IMR-90 (cell line): ENCODE results near the gene CCDC71. TPM values are rescaled to one million over a fixed set of nuclear protein-coding genes. Genes with fewer than 3 reads are reported as not detected.

Experiments used
- ATAC-seq: fragments of 200-7000 bp; cut with Tn5 transposase; 2 replicates; pipeline ENCODE4 v1.9.1; 2020; ENCODE audit warnings: low read depth, mild to moderate bottlenecking, moderate library complexity
- BruUV-seq: library from RNA; stranded (reverse); fragments of 400-500 nt; replicated peaks from 2 replicates; lab custom pipeline; 2021; lab: Mats Ljungman, UMichigan
- CTCF ChIA-PET: fragments of 300-600 bp; formaldehyde crosslinking; extraction: SDS; loops from one replicate; lab custom pipeline; 2021; ENCODE audit warnings: antibody characterized with exemption; lab: Yijun Ruan, JAX
- POLR2A ChIA-PET: fragments of 300-600 bp; sonication (Branson Sonifier 250); formaldehyde crosslinking; loops from one replicate; lab custom pipeline; 2022; ENCODE audit warnings: antibody characterized with exemption; ENCODE audit not compliant: unreplicated experiment; lab: Charles Lee
- DNase-seq: peaks from one replicate; pipeline ENCODE4 v3.0.0; 2013
- H2AFZ ChIP-seq: replicated peaks from 2 replicates; pipeline ENCODE3; 2013; ENCODE audit warnings: low read length, mild to moderate bottlenecking; ENCODE audit not compliant: poor library complexity
- H2AK5ac ChIP-seq: 2 replicates; pipeline ENCODE4 v1.6.1; 2013; ENCODE audit warnings: low read depth, low read length, inconsistent platforms
- H2AK9ac ChIP-seq: replicated peaks from 2 replicates; pipeline ENCODE3; 2013; ENCODE audit warnings: mild to moderate bottlenecking, low read depth, low read length, moderate library complexity; ENCODE audit not compliant: poor library complexity
- H2BK120ac ChIP-seq: 2 replicates; pipeline ENCODE4 v1.6.1; 2013; ENCODE audit warnings: low read depth, low read length, inconsistent platforms
- H2BK15ac ChIP-seq: 3 replicates; pipeline ENCODE4 v1.6.1; 2013; ENCODE audit warnings: low read depth, low read length, inconsistent platforms
- H2BK20ac ChIP-seq: 2 replicates; pipeline ENCODE4 v1.6.1; 2013; ENCODE audit warnings: low read depth, mild to moderate bottlenecking, inconsistent platforms, low read length, moderate library complexity
- H2BK5ac ChIP-seq: 2 replicates; pipeline ENCODE4 v1.6.1; 2013; ENCODE audit warnings: mild to moderate bottlenecking, low read depth, low read length, inconsistent platforms; ENCODE audit not compliant: poor library complexity, severe bottlenecking
- H3K14ac ChIP-seq: replicated peaks from 2 replicates; pipeline ENCODE4 v1.6.1; 2013; ENCODE audit warnings: low read depth, low read length, inconsistent platforms
- H3K18ac ChIP-seq: 2 replicates; pipeline ENCODE4 v1.6.1; 2013; ENCODE audit warnings: low read depth, low read length, control low read depth
- H3K23ac ChIP-seq: 2 replicates; pipeline ENCODE4 v1.6.1; 2013; ENCODE audit warnings: low read depth, low read length, inconsistent platforms
- H3K27ac ChIP-seq: 2 replicates; pipeline ENCODE4 v1.5.1; 2013; ENCODE audit warnings: mild to moderate bottlenecking, control low read depth, low read length; ENCODE audit not compliant: insufficient read depth
- H3K27me3 ChIP-seq: 2 replicates; pipeline ENCODE4 v1.6.1; 2013; ENCODE audit warnings: low read length; ENCODE audit not compliant: control insufficient read depth, insufficient read depth
- H3K36me3 ChIP-seq: 2 replicates; pipeline ENCODE4 v1.6.1; 2013; ENCODE audit warnings: low read length, mixed read lengths; ENCODE audit not compliant: control insufficient read depth, insufficient read depth
- H3K4ac ChIP-seq: 2 replicates; pipeline ENCODE4 v1.6.1; 2013; ENCODE audit warnings: low read depth, low read length, inconsistent platforms
- H3K4me1 ChIP-seq: 2 replicates; pipeline ENCODE4 v1.6.1; 2013; ENCODE audit warnings: low read length, mixed read lengths; ENCODE audit not compliant: control insufficient read depth, insufficient read depth
- H3K4me2 ChIP-seq: 2 replicates; pipeline ENCODE4 v1.6.1; 2013; ENCODE audit warnings: low read depth, mild to moderate bottlenecking, control low read depth, low read length, moderate library complexity
- H3K4me3 ChIP-seq: 2 replicates; pipeline ENCODE4 v1.5.1; 2013; ENCODE audit warnings: low read depth, mild to moderate bottlenecking, control low read depth, low read length, moderate library complexity; ENCODE audit not compliant: insufficient read depth
- H3K56ac ChIP-seq: 2 replicates; pipeline ENCODE4 v1.6.1; 2013; ENCODE audit warnings: low read length, inconsistent platforms; ENCODE audit not compliant: insufficient read depth; ENCODE audit errors: extremely low read depth
- H3K79me1 ChIP-seq, 2 experiments: 2 replicates each; pipeline ENCODE4 v1.6.1; 2013; ENCODE audit warnings: low read length in 2 of 2, inconsistent platforms in 1 of 2, low read depth in 1 of 2
- H3K9ac ChIP-seq: 2 replicates; pipeline ENCODE4 v1.6.1; 2013; ENCODE audit warnings: low read depth, low read length, control low read depth
- H3K9me1 ChIP-seq: 2 replicates; pipeline ENCODE4 v1.6.1; 2013; ENCODE audit warnings: low read length, inconsistent platforms; ENCODE audit not compliant: insufficient read depth
- H3K9me3 ChIP-seq: 2 replicates; pipeline ENCODE4 v1.6.1; 2013; ENCODE audit warnings: low read length; ENCODE audit not compliant: control insufficient read depth, insufficient read depth
- H4K20me1 ChIP-seq: 2 replicates; pipeline ENCODE4 v1.6.1; 2013; ENCODE audit warnings: low read length, inconsistent platforms; ENCODE audit not compliant: insufficient read depth
- H4K5ac ChIP-seq: 2 replicates; pipeline ENCODE4 v1.6.1; 2013; ENCODE audit warnings: mild to moderate bottlenecking, low read depth, low read length, control low read depth
- H4K8ac ChIP-seq, 2 experiments: 2 replicates each; pipeline ENCODE4 v1.6.1; 2013; ENCODE audit warnings: low read depth in 2 of 2, low read length in 2 of 2, control low read depth in 1 of 2, inconsistent platforms in 1 of 2
- H4K91ac ChIP-seq: 2 replicates; pipeline ENCODE4 v1.6.1; 2013; ENCODE audit warnings: low read depth, low read length, inconsistent platforms; ENCODE audit not compliant: insufficient read depth
- CEBPB ChIP-seq: IDR thresholded peaks from 2 replicates; pipeline ENCODE4 v1.6.1; 2012; ENCODE audit warnings: low read depth, low read length, improper control_type of control experiment
- CHD1 ChIP-seq: IDR thresholded peaks from 2 replicates; pipeline ENCODE4 v1.6.1; 2012; ENCODE audit warnings: low read depth, low read length, improper control_type of control experiment
- FOS ChIP-seq: fragments of 150-350 bp; IDR thresholded peaks from 2 replicates; pipeline ENCODE4 v1.6.1; 2016; ENCODE audit warnings: low read depth, low read length
- MAFK ChIP-seq: IDR thresholded peaks from 2 replicates; pipeline ENCODE4 v1.6.1; 2012; ENCODE audit warnings: low read depth, low read length, improper control_type of control experiment
- MXI1 ChIP-seq: IDR thresholded peaks from 2 replicates; pipeline ENCODE4 v1.6.1; 2012; ENCODE audit warnings: low read depth, mild to moderate bottlenecking, low read length, moderate library complexity, borderline replicate concordance
- NFE2L2 ChIP-seq: fragments of 150-350 bp; IDR thresholded peaks from 2 replicates; pipeline ENCODE4 v1.6.1; 2016; ENCODE audit warnings: low read depth, mild to moderate bottlenecking, low read length
- RCOR1 ChIP-seq: IDR thresholded peaks from 2 replicates; pipeline ENCODE4 v1.6.1; 2012; ENCODE audit warnings: mild to moderate bottlenecking, low read length, improper control_type of control experiment; ENCODE audit not compliant: insufficient replicate concordance
- RFX5 ChIP-seq: IDR thresholded peaks from 2 replicates; pipeline ENCODE4 v1.8.0; 2012; ENCODE audit warnings: low read depth, mild to moderate bottlenecking, low read length, moderate library complexity
- SMC3 ChIP-seq: fragments of 150-350 bp; IDR thresholded peaks from 2 replicates; pipeline ENCODE4 v1.6.1; 2016; ENCODE audit warnings: low read depth, mild to moderate bottlenecking, antibody characterized with exemption, low read length, moderate library complexity
- WGBS, 2 experiments: methylation state at CpG; one replicate each; pipeline versions ENCODE4 v1.1.5 to v1.1.7; 2013; ENCODE audit warnings: missing lambda C conversion rate in 2 of 2; ENCODE audit not compliant: insufficient read length in 1 of 2; ENCODE audit errors: extremely low coverage in 2 of 2; 5-methylcytosine and 5-hydroxymethylcytosine counted together
- dilution Hi-C: fragments of 300-500 bp; cut with HindIII; formaldehyde crosslinking; loops from one replicate; pipeline ENCODE4 v1.14.3; 2018; ENCODE audit warnings: low sequenced_read_pairs; ENCODE audit not compliant: unreplicated experiment
- in situ Hi-C: fragments of 300-500 bp; cut with MboI; formaldehyde crosslinking; loops from 3 replicates; pipeline ENCODE4 v1.14.3; 2019; ENCODE audit warnings: low sequenced_read_pairs, inconsistent platforms, mixed read lengths
- intact Hi-C: fragments of 100-400 bp; cut with micrococcal nuclease; formaldehyde crosslinking; loops from 2 replicates; pipeline ENCODE4 v1.10.0; 2022
- polyA plus RNA-seq, 3 experiments: library from polyadenylated mRNA; depleted of rRNA; stranded (reverse); fragments of >200 nt; gene quantifications; 2 replicates each; pipeline ENCODE4 v1.2.3, GENCODE V29; 2012; ENCODE audit warnings: low replicate concordance in 1 of 3
- total RNA-seq: library from RNA; depleted of rRNA; stranded (reverse); fragments of >200 nt; gene quantifications from 2 replicates; pipeline ENCODE4 v1.2.3, GENCODE V29; 2012
- TF ChIP-seq, protein P1 (sequence below): conservative IDR thresholded peaks from 2 replicates; pipeline ENCODE4 v1.5.1; 2012; ENCODE audit warnings: mild to moderate bottlenecking, low read depth, low read length, improper control_type of control experiment
- TF ChIP-seq, protein P2 (sequence below): fragments of 150-350 bp; IDR thresholded peaks from 2 replicates; pipeline ENCODE4 v1.6.1; 2017; ENCODE audit warnings: mild to moderate bottlenecking, antibody characterized with exemption, low read length, low read depth

The CCDC71 gene
- total and polyA plus RNA-seq, 2 of the 4 experiments (the other 2 are of a cell fraction) = 29.4 to 35.9 TPM

DNA sequence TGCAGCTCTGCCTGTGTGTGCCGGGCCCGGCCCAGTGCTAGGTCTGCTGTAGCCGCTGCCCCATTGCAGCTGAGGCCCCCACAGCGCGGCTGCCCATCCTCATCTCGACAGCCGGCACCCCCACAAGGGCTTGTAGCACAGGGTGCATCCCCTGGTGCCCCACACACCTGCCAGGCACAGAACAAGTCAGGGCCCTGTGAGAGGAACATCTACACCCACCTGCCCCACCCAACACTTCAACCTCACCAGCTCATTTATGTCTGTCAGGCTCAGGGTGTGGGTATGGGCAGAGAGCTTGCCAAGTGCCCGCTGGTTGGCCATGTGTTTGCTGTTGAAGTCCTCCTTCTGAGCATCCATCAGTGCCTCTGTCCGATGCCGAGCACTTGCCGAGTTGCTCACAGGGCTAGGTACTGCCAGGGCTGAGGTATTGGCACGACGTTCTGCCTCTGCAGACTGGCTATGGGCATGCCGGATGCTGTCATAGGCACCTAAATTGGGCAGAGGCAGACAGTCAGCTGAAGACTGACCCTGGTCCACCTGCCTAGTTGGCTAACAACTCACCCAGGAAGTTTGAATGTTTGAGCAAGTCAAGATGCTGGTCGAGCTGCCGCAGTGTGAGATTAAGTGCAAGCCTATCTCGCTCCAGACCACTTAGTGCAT is 43.1 kb downstream of the CCDC71 start:
- no peak overlapping the region for H2BK120ac ChIP-seq
- in situ Hi-C loops (no loop called here), intact Hi-C loops (no loop called here), dilution Hi-C loops (no loop called here)
- H3K4ac ChIP-seq = no peak overlapping the region
- H3K18ac ChIP-seq = no peak overlapping the region
- H3K4me3 ChIP-seq = no peak overlapping the region
- H3K9me1 ChIP-seq = peaks cover 10% of the 10 kb centered on the region; the same call in 1 of the 2 replicates
- H2BK5ac ChIP-seq = no peak overlapping the region
- no peak for ATAC-seq
- no peak overlapping the region for H3K23ac ChIP-seq
- peaks cover 65% of the 10 kb centered on the region for H3K36me3 ChIP-seq
- H3K14ac ChIP-seq = no peak overlapping the region
- no peak overlapping the region for H4K5ac ChIP-seq
- no peak overlapping the region for H4K91ac ChIP-seq
- H3K9me3 ChIP-seq = no peaks in the 10 kb centered on the region
- no peak overlapping the region for H3K9ac ChIP-seq
- no peak overlapping the region for H2AK5ac ChIP-seq
- no peak overlapping the region for H3K4me2 ChIP-seq
- no peak overlapping the region for H2BK20ac ChIP-seq
- no peak for TF ChIP-seq CEBPB
- TF ChIP-seq, protein P1, sequence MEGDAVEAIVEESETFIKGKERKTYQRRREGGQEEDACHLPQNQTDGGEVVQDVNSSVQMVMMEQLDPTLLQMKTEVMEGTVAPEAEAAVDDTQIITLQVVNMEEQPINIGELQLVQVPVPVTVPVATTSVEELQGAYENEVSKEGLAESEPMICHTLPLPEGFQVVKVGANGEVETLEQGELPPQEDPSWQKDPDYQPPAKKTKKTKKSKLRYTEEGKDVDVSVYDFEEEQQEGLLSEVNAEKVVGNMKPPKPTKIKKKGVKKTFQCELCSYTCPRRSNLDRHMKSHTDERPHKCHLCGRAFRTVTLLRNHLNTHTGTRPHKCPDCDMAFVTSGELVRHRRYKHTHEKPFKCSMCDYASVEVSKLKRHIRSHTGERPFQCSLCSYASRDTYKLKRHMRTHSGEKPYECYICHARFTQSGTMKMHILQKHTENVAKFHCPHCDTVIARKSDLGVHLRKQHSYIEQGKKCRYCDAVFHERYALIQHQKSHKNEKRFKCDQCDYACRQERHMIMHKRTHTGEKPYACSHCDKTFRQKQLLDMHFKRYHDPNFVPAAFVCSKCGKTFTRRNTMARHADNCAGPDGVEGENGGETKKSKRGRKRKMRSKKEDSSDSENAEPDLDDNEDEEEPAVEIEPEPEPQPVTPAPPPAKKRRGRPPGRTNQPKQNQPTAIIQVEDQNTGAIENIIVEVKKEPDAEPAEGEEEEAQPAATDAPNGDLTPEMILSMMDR = no peak
- TF ChIP-seq NFE2L2 = no peak
- TF ChIP-seq FOS = no peak
- TF ChIP-seq CHD1 = no peak
- TF ChIP-seq RFX5 = no peak
- TF ChIP-seq RCOR1 = no peak
- no peak for TF ChIP-seq MXI1
- no peak for TF ChIP-seq MAFK
- TF ChIP-seq, protein P2, sequence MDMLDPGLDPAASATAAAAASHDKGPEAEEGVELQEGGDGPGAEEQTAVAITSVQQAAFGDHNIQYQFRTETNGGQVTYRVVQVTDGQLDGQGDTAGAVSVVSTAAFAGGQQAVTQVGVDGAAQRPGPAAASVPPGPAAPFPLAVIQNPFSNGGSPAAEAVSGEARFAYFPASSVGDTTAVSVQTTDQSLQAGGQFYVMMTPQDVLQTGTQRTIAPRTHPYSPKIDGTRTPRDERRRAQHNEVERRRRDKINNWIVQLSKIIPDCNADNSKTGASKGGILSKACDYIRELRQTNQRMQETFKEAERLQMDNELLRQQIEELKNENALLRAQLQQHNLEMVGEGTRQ = no peak
- TF ChIP-seq SMC3 = no peak
- H2BK15ac ChIP-seq = no peak overlapping the region
- peaks cover 10% of the 10 kb centered on the region for H3K4me1 ChIP-seq
- peaks cover 13 to 49% of the 10 kb centered on the region in 2 experiments for H3K79me1 ChIP-seq
- no peak overlapping the region for H3K27ac ChIP-seq
- H2AK9ac ChIP-seq = no peak overlapping the region
- ChIA-PET POLR2A (no interaction called here), CTCF (no interaction called here)
- no peaks in the 10 kb centered on the region for H3K27me3 ChIP-seq
- no peak overlapping the region for H2AFZ ChIP-seq
- H4K20me1 ChIP-seq = peaks cover 6% of the 10 kb centered on the region
- BruUV-seq = no TSS peak
- WGBS, 2 experiments = 92% methylated on average over 8 of the region's 17 CpGs; no CpG with 5 or more reads in 1 of the 2 experiments
- H4K8ac ChIP-seq = no peak overlapping the region
- no peak for DNase-seq
- H3K56ac ChIP-seq = no peak overlapping the region
